HG03342 (cell line): ENCODE data around the gene HES2.
"Not testable (repeated sequence)": the region's sequence is repeated elsewhere in the genome, so short reads cannot be mapped to it uniquely, and the experiment has no call there.

Experiments used
- ATAC-seq: cut with Tn5 transposase; IDR thresholded peaks from one replicate; pipeline ENCODE4 v1.9.1; 2021; ENCODE audit warnings: mild to moderate bottlenecking, moderate library complexity; ENCODE audit not compliant: unreplicated experiment

The HES2 gene

DNA sequence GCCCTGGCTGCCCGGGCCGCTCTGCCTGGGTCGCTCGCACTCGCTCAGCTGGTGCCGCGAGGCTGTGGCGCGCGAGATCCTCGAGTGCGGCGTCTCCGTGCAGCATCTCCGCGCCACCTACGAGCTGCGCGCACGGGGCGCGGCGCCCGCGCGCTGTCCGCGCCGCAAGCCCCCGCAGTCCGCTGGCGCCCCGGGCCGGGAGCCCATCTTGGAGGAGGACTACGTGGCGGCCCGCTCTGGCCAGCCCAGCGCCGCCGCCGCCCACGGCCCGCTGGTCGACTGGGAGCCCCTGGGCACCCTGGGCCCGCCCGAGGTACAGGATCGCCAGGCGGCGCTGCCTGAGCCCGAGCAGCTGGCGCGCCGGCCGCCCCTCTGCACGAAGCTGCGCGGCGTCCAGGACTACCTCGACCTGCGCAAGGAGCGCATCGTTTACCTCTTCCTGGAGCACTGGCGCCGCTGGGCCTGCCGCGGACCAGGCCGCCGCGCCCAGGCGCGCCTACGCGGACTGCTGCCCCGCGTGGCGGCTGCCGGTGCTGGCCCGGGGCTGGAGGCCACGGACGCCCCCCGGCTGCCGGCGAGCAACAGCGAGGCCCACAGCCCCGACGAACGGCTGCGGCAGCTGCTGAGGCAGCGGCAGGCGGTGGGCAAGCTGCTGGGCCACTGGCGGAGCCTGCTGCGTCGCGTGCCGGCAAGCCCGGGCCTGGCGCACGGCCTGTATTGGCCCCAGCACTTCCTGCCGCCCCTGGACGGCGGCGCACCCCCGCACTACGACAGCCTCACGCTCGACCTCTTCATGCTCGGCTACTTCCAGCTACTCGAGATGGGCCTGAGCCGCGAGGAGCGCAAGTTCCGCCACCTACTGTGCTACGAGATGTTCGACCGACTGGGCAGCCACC is 35.4 kb upstream of the HES2 start:
- no peak for ATAC-seq

DNA sequence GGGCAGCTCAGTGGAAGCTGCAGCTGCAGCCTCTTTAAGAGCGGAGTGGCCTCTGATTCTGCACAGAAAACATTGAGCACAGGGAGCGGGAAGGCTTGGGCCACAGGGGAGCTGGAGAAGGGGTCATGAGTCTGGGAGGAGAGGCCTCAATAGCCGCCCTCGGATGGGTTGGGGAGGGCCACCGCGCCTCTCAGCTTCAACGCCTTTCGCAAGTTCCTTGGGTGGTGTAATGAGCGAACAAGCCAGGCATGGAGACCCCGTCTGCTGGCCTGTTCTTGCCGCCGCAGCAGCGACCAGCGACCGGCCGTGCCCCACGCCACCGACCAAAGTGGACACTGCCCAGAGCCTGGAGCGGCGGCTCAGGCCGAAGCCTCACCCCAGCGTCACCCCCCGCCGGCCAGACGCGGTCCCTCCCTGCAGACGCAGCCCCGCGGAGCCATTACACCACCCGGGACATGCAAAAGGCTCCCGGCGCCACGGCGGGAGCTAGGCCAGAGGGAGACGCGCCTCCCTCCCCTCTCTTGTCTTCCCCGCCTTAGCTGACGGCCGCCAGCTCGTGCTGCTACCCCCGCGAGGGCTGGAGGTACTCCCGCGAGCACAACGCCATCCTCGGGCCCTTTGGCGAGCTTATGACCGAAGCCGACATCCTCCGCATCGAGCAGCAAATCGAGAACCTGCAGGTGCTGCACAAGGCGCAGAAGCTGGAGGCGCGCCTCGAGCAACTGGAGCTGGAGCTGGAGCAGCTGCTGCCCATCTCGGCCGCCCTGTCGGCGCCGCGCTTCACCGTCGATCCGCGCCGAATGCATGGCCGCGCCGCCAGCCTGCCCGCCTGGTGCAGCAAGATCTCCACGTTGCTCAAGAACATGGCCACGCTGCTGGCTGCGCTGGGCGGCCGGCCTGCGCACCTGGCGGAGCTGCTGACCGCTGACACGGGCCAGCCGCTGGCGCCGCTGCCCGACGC is 34.5 kb upstream of the HES2 start:
- ATAC-seq, result not testable (repeated sequence)

GRCh38 chr1:6450943-6451373 is 31.2 kb upstream of the HES2 start:
- no peak for ATAC-seq

GRCh38 chr1:6450486-6450885 is 30.8 kb upstream of the HES2 start:
- ATAC-seq, result not testable (repeated sequence)

DNA sequence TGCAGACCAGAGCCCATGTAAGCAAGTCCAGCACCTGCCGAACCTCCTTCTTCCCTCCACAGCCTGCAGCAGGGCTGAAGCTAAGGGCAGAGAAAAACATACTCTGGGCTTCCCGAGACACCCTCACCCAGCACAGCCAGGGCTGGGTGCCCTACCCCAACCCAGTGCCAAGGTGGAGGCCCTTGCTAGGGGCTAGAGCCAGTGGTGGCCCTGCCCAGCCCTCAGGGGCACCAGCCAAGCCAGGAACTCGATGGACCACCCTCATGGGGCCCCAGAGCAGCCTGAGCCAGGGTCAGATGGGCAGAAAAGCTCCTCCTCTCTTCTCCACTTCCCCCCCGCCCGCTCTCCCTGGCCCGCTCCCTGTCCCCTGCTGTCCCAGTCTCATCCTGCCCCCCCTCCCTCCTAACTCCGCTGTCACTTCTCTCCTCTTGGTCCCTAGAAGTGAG is 30.3 kb upstream of the HES2 start:
- no peak for ATAC-seq

GRCh38 chr1:6448749-6449631 is 29.3 kb upstream of the HES2 start:
- no peak for ATAC-seq

DNA sequence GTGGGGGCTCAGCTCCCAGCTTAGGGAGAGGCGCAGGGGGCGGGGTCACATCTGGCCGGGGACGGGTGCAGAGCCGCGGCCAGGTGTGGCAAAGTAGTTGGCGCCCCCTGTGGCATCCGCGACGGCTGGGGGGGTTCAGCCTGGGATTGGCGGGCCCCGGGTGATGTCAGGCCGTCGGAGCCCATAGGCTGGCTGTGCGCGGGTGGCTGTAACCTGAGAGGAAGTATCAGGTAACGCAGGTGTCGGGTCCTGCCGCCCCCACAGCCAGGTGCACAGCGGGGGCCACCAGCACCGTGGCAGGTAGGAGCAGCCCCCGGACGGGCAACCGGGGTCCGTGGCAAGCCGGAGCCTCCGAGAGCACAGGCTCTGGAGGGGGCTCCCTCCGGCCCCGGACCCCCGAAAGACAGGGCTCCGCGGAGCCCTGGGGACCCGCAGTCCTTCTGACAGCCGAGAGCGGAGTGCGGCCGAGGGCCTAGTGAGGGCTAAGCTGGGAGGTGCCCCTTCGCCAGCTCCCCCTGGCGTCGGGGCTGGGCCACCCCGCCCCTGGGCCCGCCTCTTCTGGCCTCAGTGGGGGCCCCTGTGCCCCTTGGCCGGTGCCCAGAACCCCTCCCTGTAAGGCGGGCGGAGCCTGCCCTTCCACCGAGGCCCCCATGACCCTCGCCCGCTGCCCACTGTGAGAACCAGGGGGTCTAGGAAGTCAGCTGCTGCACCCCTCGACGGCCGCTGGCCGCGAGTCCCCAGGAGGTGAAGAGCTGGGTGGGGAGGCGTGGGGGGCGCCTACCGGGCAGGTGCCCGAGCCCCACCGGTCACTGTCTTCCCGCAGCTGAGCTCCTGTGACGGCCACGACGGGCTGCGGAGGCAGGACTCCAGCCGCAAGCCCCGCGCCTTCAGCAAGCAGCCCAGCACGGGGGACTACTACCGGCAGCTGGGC is 28.4 kb upstream of the HES2 start:
- ATAC-seq, result no peak

- ATAC-seq, result no peak
Measured at GRCh38 chr1:6447016-6447817, 27.5 kb upstream of the HES2 start.

GRCh38 chr1:6446665-6447015 is 26.9 kb upstream of the HES2 start:
- no peak for ATAC-seq

GRCh38 chr1:6445929-6446328 is 26.2 kb upstream of the HES2 start:
- not testable (repeated sequence) for ATAC-seq

GRCh38 chr1:6445062-6445763 is 25.5 kb upstream of the HES2 start:
- ATAC-seq, result no peak

- ATAC-seq, result no peak
Measured at GRCh38 chr1:6444377-6444776, 24.7 kb upstream of the HES2 start.

DNA sequence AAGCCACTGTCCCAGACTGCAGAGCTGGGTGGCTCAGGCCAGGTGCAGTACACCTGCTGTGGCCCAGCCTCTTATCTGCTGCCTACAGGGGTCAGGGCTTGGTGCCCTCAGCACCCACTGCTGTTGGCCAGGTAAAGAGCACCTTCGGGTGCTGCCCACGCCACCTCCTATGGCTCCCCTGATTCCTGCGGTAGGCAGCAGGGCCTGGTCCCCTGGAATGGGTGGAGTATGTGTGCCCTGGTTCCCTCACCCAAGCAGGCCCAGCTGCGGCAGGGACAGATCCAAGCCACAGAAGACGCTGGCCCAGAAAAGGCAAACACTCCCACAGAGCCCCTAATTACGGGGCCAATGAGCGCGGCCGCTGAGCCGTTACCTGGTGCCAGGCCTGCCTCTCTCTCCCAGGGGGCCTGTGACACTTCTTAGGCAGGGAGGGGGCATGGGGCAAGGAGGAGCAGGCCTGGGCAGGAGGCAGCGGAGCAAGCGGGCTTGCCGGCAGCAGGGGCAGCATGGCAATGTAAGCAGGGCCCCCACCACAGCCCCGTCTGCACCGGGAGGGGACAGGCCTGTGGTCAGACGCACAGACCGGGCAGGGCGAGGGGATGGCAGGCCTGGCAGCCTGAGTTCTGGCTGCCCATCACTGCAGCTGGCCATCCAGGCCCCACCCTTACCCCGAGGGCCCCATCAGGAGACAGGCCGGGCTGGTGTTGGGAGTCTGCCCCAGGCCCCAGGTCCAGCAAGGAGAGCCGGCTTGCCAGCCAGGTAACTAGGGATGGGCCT is 23.8 kb upstream of the HES2 start:
- ATAC-seq, result no peak

DNA sequence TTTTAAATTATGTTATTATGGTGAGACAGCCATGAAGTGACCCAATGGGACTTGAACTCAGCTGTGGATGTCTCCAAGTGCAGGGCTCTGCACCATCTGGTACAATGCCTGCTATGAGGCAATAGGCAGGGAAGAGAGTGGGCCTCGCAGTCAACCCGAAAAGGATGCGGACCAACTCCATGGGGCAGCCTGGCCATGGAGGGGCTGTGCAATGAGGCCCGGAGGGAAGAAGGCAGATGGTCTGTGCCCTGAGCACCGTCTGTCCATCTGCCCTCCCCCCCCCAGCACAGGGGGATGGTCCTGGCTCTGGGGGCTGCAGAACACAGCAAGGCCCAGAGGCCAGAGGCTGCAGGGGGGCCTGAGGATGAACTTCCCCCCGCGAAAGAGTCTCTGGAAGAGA is 21.9 kb upstream of the HES2 start:
- ATAC-seq, result no peak

DNA sequence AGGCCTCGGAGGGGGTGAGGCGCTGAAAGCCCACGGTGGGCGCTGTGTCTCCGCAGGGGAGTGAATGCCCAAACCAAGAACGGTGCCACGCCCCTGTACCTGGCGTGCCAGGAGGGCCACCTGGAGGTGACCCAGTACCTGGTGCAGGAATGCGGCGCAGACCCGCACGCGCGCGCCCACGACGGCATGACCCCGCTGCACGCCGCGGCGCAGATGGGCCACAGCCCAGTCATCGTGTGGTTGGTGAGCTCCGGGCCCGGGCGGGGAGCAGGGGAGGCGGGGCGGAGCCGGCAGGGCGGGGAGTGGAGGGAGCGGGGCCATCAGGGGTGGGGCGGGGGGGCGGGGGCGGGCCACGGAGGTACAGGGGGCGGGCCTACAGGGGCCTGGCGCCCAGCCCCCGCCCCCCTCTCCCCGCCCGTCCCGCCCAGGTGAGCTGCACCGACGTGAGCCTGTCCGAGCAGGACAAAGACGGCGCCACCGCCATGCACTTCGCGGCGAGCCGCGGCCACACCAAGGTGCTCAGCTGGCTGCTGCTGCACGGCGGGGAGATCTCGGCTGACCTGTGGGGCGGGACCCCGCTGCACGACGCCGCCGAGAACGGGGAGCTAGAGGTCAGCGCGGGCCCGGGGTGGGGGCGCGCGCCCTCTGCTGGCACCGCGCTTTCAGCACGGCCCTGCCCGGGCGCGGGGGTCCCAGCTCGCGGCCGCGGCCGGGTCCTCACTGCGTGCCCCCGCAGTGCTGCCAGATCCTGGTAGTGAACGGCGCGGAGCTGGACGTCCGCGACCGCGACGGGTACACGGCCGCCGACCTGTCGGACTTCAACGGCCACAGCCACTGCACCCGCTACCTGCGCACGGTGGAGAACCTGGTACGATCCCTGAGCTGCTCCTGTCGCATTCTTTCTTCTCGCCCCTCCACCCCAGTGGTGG is 20.7 kb upstream of the HES2 start:
- no peak for ATAC-seq

DNA sequence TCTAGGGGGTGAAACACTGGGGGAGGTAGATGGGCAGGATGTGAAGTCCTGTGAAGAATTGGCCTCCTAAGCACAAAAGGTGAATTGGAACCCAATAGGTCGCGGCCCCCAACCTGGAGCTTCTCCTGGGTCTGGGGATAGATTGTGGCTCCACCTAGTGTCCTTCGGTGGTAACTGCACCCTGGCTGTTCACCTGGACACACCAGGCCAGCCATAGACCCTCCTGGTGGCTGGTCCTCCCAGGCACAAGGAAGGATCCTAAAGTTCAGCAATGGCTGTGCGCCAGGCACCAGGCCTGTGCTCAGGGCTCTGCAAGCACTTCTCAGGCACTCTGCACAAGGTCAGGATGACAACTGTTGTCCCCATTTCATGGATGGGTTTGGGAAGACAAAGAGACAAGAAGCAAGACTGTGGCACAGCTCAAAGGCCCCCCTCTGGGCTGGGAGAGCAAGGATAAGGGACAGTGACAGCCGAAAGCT is 18.4 kb upstream of the HES2 start:
- no peak for ATAC-seq
